ENCODE measurements around the gene MMP2. TPM values are rescaled to one million over a fixed set of nuclear protein-coding genes. Genes with fewer than 3 reads are reported as not detected.

Gene MMP2
- total RNA-seq, 2 donors from 2014 or later, result not detected

DNA sequence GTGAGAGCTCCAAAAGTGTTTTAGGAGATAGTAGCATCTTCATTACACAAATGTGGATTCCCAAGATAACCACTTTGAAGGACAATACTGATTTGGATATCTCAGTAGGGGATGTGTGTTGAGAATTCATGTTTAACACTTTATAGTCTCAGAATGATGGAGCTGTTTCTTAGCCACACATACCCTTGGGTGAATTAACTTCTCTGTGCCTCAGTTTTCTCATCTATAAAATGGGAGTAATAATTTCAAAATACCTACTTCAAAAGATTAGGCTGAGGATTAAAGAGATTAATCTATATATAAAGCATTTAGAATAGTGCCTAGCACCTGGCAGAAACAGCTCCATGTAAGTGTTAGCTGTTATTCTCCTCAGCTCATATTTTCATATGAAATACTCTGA is 48.9 kb downstream of the MMP2 start:
- Mint-ChIP-seq H3K36me3 (ENCODE audit: low read depth) (no peaks in the 10 kb centered on the region), H3K27ac (no peak overlapping the region), H3K4me1 (no peaks in the 10 kb centered on the region), H3K4me3 (no peak overlapping the region), H3K27me3 (peaks cover 17% of the 10 kb centered on the region)
- no peak for ATAC-seq
- H3K9me3 ChIP-seq (ENCODE audit: control insufficient read depth, low read length, poor library complexity, severe bottlenecking), result no peaks in the 10 kb centered on the region
- DNase-seq, result no peak

DNA sequence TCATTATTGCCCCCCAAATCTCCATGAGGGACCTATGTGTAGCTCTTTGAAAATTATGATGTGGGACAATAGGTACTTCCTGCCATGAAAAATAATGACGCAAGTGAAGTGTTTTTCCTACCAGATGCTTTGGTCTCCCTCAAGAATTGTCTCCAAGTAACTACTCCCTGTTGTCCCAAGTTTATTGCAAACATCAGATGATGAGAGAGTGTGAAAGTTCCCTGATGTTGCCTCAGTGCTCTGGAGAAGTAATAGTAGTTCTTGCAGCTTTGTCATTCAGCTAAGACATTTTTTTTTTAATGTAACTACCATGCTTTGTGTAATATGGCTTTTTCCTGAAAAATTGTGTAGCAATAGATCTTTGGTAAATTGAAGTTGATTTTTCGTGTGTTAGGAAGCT is 50.0 kb downstream of the MMP2 start:
- H3K4me1 Mint-ChIP-seq, result no peaks in the 10 kb centered on the region
- no peaks in the 10 kb centered on the region for H3K9me3 ChIP-seq (ENCODE audit: control insufficient read depth, low read length, poor library complexity, severe bottlenecking)
- H3K27me3 Mint-ChIP-seq, result peaks cover 17% of the 10 kb centered on the region
- no peaks in the 10 kb centered on the region for H3K36me3 Mint-ChIP-seq (ENCODE audit: low read depth)
- H3K4me3 Mint-ChIP-seq, result no peak overlapping the region
- H3K27ac Mint-ChIP-seq, result no peak overlapping the region
- ATAC-seq, result no peak
- DNase-seq, result no peak

DNA sequence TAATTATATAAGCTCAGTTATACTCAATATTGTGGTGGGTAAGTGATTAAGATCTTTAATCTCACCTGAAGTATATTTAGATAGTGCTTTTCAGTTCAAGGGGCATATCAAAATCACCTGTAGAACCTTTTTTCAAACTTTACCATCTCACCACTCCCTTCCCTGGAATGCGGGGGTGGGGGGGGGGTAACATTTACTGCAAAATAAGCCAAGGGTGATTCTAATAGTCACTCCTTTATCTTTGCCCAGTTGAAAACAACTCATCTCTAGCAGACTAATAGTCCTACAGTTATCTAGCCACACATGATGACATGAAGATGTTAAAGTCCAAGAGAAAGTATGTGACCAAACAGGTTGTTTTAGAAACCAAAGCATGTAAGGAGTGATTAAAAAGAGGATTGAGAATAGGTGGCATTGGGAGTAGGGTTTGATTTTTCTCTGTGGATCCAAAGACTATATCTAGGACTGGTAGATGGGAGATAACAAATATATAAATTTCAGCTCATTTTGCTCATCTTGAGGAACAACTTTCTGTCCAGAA is 51.4 kb downstream of the MMP2 start:
- no peaks in the 10 kb centered on the region for H3K36me3 Mint-ChIP-seq (ENCODE audit: low read depth)
- no peak for DNase-seq
- H3K27me3 Mint-ChIP-seq, result peaks cover 17% of the 10 kb centered on the region
- no peaks in the 10 kb centered on the region for H3K9me3 ChIP-seq (ENCODE audit: control insufficient read depth, low read length, poor library complexity, severe bottlenecking)
- H3K4me1 Mint-ChIP-seq, result no peaks in the 10 kb centered on the region
- no peak overlapping the region for H3K4me3 Mint-ChIP-seq
- no peak for ATAC-seq
- no peak overlapping the region for H3K27ac Mint-ChIP-seq

DNA sequence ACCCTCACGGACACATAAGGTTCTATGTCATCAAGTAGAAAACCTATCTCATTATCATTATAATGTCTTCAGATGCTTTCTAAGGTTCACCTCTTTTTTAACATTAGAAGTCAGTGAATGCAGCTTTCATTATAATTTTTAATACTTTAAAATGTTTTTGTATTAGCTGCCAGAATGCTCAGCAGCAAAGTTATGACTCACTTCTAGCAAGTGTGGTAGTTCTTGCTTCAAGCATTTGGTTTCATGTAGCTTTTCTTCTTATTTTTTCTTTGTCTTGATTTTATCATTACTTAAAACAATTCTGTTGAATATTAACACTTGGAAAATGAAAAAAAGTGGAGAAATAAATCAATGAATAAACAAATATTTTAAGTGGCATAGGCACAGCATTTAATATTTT is 53.2 kb downstream of the MMP2 start:
- DNase-seq (no peak), ATAC-seq (no peak)
- H3K4me3 Mint-ChIP-seq, result no peak overlapping the region
- no peaks in the 10 kb centered on the region for H3K9me3 ChIP-seq (ENCODE audit: control insufficient read depth, low read length, poor library complexity, severe bottlenecking)
- peaks cover 17% of the 10 kb centered on the region for H3K27me3 Mint-ChIP-seq
- no peaks in the 10 kb centered on the region for H3K4me1 Mint-ChIP-seq
- H3K36me3 Mint-ChIP-seq (ENCODE audit: low read depth), result no peaks in the 10 kb centered on the region
- no peak overlapping the region for H3K27ac Mint-ChIP-seq

DNA sequence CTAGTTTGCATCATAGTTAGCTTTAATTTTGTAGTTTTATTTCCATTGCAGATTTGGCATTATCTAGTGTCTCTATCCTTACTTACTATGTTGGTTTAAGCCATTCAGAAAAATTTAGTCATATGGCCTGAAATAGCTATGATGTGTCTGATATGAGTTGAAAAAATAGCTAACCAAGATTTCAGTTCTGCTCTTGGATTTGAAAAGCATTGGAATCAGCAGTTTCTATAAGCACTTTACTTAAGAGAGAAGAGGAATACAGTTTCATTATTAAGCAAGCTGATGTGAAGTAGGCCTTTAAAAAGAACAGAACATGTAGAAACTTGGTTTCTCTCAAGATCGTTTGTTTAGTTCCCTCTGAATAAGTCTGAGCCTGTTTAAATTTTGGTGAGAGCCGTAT is 55.8 kb downstream of the MMP2 start:
- Mint-ChIP-seq H3K4me3 (no peak overlapping the region), H3K27ac (no peak overlapping the region), H3K36me3 (ENCODE audit: low read depth) (no peaks in the 10 kb centered on the region), H3K27me3 (peaks cover 6% of the 10 kb centered on the region), H3K4me1 (no peaks in the 10 kb centered on the region)
- H3K9me3 ChIP-seq (ENCODE audit: control insufficient read depth, low read length, poor library complexity, severe bottlenecking), result no peaks in the 10 kb centered on the region
- ATAC-seq (no peak), DNase-seq (no peak)

DNA sequence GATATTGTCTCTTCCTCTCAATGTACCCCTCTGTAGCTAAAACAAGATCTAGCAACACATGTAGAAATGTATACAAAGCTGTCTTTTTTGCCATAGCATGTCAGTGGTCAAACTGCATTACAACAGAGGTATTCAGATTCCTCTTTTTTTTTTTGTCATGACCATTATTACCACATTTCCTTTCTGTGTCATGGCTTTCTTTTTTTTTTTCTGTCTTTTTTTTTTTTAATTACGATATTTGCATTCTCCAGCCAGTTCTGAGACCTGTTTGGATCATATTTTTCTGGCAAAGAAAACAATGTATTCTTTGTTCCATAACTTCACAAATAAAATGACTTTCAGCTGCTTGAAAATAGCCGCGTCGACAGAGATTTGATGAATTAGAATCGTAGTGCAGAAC is 60.1 kb downstream of the MMP2 start:
- Mint-ChIP-seq H3K36me3 (ENCODE audit: low read depth) (no peaks in the 10 kb centered on the region), H3K4me1 (no peaks in the 10 kb centered on the region), H3K4me3 (no peak overlapping the region), H3K27ac (no peak overlapping the region), H3K27me3 (no peaks in the 10 kb centered on the region)
- ATAC-seq, result no peak
- DNase-seq, result no peak
- H3K9me3 ChIP-seq (ENCODE audit: control insufficient read depth, low read length, poor library complexity, severe bottlenecking), result no peaks in the 10 kb centered on the region

DNA sequence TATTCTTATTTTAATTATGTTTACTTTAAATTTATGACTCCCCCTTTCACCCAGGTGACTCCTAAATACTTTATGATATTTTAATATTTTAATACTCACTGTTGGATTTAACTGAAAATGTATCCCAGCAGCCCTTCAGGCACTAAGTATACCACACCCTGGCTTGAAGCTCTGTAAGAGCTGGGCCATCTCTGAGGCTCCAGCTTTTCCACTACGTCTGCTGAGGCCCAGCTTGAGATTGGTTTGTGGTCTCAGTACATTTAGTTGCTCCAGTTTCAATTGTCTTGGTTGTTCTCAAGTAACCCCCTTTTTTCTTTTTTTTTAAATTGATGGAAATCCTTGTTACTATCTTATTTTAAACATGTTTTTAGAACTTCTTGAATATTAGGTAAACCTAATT is 60.5 kb downstream of the MMP2 start:
- no peak overlapping the region for H3K27ac Mint-ChIP-seq
- DNase-seq, result no peak
- H3K4me1 Mint-ChIP-seq, result no peaks in the 10 kb centered on the region
- H3K27me3 Mint-ChIP-seq, result no peaks in the 10 kb centered on the region
- ATAC-seq, result no peak
- H3K4me3 Mint-ChIP-seq, result no peak overlapping the region
- H3K9me3 ChIP-seq (ENCODE audit: control insufficient read depth, low read length, poor library complexity, severe bottlenecking), result no peaks in the 10 kb centered on the region
- no peaks in the 10 kb centered on the region for H3K36me3 Mint-ChIP-seq (ENCODE audit: low read depth)

DNA sequence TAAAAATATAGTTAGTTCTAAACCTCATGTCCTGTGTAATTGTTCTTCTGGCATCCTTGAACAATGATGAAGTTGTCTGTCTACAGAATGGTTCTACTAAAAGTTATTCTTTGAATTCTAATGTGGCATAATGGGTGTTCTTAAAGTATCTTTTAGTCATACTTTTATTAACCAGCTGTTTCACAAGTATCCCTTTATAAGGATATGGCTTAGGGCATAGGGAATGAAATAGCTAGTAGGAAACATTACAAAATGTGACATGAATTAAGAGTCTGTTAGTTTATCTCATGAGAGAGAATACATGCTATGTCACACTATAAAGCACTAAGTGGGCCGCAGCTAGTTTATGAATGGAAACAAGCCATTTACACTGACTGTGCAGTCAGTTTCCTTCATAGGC is 61.2 kb downstream of the MMP2 start:
- DNase-seq (no peak), ATAC-seq (no peak)
- H3K36me3 Mint-ChIP-seq (ENCODE audit: low read depth), result no peaks in the 10 kb centered on the region
- H3K4me3 Mint-ChIP-seq, result no peak overlapping the region
- no peaks in the 10 kb centered on the region for H3K9me3 ChIP-seq (ENCODE audit: control insufficient read depth, low read length, poor library complexity, severe bottlenecking)
- H3K27me3 Mint-ChIP-seq, result no peaks in the 10 kb centered on the region
- no peaks in the 10 kb centered on the region for H3K4me1 Mint-ChIP-seq
- no peak overlapping the region for H3K27ac Mint-ChIP-seq

DNA sequence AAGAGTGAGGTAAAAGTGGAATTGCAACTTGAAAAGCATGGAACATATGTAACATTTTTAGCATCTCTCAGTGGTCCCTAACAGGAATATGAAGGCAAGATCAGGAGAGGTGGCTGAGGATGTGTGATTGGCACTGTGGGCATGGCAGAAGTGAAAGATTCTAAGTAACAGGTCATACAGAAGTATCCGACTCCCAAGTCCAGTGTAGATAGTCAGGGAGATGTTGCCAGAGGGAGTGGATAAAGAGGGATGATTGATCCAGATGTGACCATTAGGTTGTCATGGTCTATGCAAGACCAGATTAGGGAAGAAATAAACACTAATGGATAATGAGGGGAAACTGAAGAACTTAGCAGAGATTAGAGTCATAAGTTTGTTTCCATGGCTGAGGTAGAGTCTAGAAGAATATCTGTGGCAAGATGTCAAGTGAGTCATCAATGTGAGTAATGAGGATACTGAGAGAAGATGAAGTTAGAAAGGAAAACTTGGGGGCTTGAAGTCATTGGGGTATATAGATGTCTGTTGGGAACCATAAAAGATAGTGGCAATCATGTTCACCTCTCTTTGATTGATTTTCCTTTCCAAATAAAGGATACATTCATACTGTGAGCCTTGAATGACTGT is 63.6 kb downstream of the MMP2 start:
- Mint-ChIP-seq H3K27me3 (no peaks in the 10 kb centered on the region), H3K4me3 (no peak overlapping the region), H3K36me3 (ENCODE audit: low read depth) (no peaks in the 10 kb centered on the region), H3K27ac (no peak overlapping the region), H3K4me1 (no peaks in the 10 kb centered on the region)
- no peaks in the 10 kb centered on the region for H3K9me3 ChIP-seq (ENCODE audit: control insufficient read depth, low read length, poor library complexity, severe bottlenecking)
- DNase-seq (no peak), ATAC-seq (no peak)

DNA sequence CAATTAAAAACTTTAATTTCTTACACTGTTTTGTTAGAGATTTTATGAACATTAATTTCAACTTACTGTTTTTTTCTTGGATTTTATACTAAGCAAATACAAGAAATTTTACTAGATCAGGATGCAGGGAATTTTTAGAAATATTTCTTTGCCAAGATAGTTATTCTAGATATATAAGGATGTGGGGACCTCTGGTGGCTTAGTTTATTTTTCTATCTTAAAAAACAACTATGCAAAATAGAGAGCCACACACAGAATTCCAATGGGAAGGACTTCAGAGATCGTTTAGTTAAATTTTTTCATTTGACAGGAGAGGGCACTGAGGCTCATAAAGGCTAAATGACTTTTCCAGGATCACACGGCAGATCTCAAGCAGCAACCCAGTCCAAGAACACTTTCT is 64.5 kb downstream of the MMP2 start:
- no peaks in the 10 kb centered on the region for H3K4me1 Mint-ChIP-seq

DNA sequence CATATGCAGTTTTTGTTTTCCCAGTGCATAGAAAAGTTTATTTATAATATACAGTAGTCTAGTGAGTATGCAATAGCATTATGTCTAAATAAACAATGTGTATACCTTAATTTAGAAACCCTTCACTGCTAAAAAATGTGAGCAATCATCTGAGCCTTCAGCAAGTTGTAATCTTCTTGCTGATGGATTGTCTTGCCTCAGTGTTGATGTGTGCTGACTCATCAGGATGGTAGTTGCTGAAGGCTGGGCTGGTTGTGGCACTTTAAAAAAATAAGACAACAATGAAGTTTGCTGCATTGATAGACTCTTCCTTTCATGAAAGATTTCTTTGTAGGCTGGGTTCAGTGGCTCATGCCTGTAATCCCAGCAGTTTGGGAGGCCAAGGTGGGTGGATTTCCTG is 73.6 kb downstream of the MMP2 start:
- Mint-ChIP-seq H3K4me1 (no peaks in the 10 kb centered on the region), H3K27me3 (peaks cover 11% of the 10 kb centered on the region), H3K4me3 (no peak overlapping the region), H3K27ac (no peak overlapping the region), H3K36me3 (ENCODE audit: low read depth) (no peaks in the 10 kb centered on the region)
- no peak for DNase-seq
- ATAC-seq, result no peak
- H3K9me3 ChIP-seq (ENCODE audit: control insufficient read depth, low read length, poor library complexity, severe bottlenecking), result no peaks in the 10 kb centered on the region

More for the DNA sequence above, 64.5 kb downstream of the MMP2 start:
- no peak overlapping the region for H3K4me3 Mint-ChIP-seq
- ATAC-seq, result no peak
- H3K9me3 ChIP-seq (ENCODE audit: control insufficient read depth, low read length, poor library complexity, severe bottlenecking), result no peaks in the 10 kb centered on the region
- H3K27me3 Mint-ChIP-seq, result no peaks in the 10 kb centered on the region
- no peak for DNase-seq
- H3K27ac Mint-ChIP-seq, result no peak overlapping the region
- H3K36me3 Mint-ChIP-seq (ENCODE audit: low read depth), result no peaks in the 10 kb centered on the region

DNA sequence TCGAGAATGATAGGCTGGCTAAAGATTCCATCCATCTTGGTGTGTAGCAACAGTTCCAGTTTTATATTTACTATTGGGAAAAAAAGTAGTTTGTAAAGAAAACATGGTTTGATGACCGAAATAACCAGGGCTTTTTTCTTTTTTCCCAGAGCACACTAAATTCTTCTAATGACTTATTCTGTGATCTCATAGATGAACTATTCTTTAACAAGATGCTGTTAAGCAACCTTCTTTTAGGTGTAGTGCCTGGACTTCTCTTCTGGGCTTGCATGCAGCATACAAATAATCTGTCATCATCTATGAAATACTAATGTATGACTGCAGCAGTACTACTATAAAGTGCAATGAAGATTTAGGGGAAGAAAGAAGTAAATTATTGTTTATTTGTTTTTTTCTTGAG is 76.4 kb downstream of the MMP2 start:
- H3K27me3 Mint-ChIP-seq, result peaks cover 22% of the 10 kb centered on the region
- H3K36me3 Mint-ChIP-seq (ENCODE audit: low read depth), result no peaks in the 10 kb centered on the region
- DNase-seq (no peak), ATAC-seq (no peak)
- no peaks in the 10 kb centered on the region for H3K4me1 Mint-ChIP-seq
- H3K9me3 ChIP-seq (ENCODE audit: control insufficient read depth, low read length, poor library complexity, severe bottlenecking), result no peaks in the 10 kb centered on the region
- no peak overlapping the region for H3K4me3 Mint-ChIP-seq
- no peak overlapping the region for H3K27ac Mint-ChIP-seq
